GM21786 (cell line): Measurements from ENCODE around the gene ZBTB16.

Source experiments
- ATAC-seq: cut with Tn5 transposase; IDR thresholded peaks from one replicate; pipeline ENCODE4 v1.9.1; 2021; ENCODE audit not compliant: unreplicated experiment

Gene ZBTB16

DNA sequence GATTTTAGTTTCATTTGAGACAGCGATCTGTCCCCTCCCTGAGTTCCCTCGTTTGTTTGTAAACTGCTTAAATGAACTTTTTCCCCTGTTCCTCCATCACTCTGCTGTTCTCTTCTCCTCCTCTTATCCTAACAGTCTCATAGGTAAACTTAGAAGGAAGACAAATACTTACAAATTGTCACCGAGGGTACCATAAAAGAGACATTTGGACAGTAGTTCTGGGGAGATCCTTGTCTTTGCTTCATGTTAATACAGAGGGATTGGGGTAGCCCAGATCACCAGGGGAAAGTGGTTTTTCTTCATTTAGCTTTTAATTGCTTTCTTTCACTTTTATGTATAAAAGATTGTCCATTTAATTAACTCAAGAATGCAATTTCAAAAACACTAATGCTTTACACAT lies 46.1 kb downstream of the ZBTB16 start:
- ATAC-seq: no peak

DNA sequence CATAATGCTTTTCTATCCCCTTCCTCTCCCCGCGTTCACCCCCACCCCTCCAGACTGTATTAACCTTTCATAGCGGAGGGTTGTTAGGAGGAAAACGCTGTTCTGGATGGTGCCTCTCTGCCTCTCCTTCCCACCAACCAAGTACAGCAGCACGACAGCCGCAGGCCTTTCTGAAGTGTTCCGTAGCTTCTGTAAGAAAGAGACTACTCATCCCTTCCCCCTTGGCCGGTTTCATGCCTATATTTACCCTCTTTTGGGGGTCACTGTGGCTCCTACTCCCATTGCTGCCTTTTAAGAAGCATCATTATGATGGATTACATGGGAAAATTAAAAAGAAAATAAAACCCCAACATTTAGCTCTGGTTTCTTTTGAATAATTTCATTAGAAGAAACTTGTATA lies 46.5 kb downstream of the ZBTB16 start:
- ATAC-seq: no peak

DNA sequence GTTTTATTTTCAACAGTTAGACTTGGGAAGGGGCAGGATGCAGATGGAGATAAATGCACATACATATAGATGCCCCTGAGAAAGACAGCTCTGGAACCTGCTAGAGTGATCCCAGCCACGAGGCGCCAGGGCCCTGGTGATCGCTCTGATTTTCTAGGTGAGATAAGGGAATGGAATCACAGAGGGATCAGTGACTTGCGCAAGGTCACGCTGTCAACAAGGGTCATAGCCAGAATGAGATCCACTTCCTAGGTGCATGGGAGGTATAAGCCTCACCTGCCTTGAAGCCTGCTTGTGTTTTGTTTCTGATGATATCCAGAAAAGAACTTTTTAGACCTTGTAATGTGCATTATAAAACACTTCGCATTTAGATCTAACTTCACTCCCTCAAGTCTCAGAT lies 47.5 kb downstream of the ZBTB16 start:
- no peak for ATAC-seq

DNA sequence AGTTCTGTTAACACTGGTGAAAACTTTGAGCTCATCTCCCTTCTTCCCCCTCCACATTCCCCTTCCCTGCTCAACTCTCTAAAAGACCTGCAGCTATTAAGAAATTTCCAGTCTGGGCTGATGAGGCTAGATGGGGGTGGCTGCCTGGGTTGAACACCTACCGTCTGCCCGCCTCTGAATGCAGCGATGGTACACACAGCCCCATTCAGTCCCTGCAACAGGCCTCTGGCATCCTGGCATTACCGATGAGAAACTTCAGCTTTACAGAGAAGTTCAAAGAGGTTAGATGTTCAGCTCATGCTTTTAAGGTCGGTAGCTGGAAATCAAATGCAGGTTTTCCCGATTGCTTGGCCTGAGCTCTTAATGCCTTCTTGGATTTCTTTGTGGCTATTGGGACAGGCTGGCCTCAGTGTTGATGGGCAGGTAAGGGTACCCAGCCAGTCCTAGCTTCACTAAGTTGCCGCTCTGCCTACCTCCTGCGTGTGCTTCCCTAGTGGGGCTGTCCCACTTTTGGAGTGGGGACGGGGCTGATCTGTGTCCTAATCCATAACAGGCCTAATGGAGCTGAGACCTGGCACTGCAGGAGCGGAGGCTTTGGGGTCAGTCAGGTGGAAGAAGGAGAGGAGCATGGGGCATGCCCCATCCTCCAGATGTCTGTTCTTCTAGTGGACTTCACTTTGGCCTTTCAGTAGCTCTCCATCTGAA lies 49.1 kb downstream of the ZBTB16 start:
- no peak for ATAC-seq

DNA sequence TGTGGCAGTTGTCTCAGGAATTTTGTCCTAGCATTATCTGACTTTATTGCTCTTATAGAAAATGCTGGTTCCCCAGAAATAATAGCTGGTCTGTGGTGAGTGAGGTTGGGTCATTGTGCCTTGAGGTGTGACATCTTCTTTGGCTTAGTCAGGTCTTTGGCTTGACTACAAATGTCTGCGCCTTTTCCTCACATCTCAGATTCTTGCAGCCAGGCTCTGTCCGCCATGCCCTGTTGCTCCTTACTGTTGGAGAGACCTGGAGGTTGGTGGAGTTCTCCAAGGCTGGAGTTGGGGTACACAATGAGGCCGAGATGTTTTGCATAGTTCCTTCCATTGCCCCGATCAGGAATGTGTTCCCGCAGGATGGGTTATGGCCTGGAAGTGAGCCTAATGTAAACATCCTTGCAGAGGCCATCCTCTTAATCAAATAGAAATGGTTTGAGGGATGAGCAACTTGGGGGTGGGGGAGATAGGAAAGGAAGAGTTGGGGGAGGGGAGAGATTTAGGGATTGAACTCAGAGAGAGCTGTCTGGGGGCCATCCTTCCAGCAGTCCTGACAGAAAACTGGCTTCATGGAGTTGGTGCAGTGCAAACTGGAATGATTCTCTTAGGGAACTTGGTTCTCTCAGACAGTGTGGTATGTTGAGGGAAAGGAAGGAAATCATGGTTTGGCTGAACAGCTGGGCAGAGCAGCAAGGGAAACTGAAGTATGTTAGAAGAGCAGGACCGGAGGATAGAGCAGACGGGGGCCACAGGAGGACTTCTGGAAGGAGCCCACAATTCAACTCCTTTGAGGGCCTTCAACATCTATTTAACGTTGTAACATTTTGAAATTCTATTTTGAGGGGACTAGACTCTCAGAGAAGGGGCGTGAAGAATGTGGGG lies 49.9 kb downstream of the ZBTB16 start:
- no peak for ATAC-seq

DNA sequence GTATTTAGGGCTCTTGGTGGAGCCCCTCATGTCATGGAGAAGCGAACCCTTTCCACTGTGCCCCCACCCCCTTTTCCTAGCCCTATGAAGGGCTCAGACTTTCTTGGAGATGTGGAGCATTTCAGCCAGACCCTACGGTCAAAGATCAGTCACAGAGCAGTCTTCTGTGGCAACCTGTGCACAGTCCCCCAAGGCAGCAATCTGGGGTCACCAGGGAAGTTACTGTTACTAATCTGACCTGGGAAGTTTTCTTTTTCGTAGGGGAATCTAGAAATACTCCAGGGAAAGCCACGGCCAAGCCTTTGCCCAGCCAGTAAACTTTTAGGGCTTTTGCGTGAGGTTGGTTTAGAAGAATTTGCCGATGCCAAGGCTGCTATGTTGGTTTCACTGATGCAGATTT lies 50.6 kb downstream of the ZBTB16 start:
- ATAC-seq: no peak

DNA sequence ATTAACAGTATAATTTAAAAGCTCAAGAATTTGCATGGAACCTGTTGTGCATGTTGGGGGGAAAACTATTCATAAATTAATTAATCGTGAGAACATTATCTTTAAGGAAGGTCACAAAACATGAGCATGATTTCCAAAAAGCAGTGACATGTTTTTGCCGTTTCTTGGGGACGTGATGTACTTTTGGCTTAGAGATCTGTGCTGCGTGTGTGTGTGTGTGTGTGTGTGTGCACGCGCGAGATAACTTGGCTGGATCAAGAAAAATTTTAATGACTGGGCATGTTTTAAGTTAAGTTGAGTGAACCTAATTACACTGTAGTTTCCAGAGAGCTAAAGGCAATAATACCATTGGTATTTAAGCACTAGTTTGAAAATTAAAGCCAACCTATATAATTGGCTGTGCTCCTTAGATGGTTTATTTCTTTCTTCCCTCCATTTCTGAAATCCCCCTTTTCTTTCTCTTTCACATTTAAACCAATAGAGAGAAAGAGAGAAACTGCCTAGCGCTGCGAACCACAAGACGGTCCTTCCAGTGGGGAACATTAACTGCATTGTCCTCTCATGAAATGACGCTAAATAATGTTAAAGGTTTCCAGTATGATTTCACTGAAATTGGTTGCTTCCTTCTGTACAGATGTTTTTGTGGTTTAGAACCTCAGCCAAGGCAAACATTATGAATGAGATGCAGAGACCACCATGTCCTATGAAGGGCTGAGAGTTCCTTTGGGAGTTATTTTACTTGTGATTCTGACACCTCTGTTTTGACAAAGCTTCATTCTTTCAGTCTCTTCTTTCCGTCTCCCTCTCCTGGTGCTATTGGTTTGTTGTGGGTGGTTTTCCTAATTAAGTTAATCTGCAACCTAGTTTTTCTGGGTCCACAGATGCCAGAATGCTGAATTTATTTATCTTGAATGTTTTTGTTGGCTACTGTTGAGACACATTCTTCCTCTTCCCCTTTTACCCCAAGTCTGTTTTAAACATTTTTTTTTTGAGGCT lies 51.7 kb downstream of the ZBTB16 start:
- ATAC-seq: no peak

DNA sequence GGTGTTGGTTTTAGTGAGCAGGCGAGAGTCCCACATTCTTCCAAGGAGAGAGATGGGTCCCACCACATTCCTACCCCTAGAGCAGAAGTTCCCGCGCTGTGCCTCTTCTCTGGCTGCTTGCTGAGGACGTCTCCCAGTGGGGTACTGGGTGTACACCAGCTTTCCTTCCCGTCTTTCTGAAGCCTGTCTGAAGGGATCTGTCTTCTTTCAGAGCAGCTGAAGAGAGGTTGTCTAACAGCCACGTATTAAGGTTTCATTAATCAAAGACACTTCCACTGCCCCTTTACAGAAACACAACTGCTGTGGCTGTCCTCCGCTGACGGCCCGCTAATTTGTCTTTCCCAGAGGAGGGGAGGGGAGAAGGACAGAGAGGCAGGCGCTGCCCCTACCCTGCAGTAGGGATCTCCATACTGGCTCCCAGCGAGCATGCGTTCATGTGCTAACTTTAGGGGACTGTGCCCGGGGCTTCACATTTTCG lies 56.0 kb downstream of the ZBTB16 start:
- ATAC-seq: no peak

DNA sequence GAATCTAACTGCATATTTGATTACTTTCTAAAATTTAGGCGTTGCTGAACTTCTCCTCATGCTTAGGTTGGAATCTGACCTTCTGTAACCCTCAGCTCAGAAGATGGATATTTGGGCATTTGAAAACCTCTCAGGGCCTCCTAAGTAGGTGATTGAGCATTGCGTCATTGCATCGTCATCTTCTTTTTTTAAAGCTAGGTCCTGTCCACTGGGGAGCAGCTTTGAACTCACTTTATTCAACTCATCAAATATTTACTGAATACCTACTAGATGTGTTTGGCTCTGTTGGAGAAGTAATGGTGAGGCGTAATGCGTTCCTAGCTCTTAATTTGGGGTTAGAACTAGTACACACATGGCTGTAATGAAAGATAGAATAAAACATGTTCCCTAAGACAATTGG lies 56.8 kb downstream of the ZBTB16 start:
- ATAC-seq: no peak

DNA sequence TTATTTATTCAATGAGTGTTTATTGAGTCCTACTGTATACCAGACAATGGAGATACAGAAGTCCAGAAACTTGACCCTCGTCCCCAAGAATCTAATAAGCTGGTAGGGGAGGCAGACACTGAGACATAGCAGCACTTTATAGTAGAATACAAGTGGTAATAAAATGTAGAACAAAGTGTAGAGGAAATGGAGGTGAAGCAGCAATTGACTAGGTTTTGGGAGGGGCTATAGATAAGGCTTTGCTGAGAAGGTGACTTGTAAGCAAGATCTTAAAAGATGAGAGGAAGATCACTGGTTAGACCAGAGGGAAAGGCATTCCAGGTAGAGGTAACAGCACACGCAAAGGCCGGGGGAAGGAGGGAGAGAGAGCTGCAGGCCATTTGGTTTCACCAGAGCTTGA lies 57.3 kb downstream of the ZBTB16 start:
- ATAC-seq: no peak

DNA sequence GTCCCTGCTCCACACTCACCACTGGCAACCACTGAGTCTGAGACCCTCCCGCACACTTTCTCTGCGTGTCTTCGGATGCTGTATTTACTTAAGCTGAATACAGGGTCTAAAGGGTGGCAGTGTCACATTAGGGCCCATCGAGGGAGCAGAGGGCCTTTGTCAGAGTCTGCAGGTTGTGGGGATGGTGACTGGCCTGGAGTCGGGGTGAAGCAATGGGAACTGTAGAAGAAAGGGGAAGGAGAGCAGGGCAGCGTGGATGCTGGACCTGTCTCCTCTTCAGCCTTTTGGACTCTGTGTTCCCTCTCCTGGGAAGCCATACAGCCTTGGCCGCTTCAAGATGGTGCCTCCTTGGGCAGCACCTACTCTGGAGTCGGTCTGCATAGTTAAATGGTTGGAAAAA lies 61.1 kb downstream of the ZBTB16 start:
- no peak for ATAC-seq

DNA sequence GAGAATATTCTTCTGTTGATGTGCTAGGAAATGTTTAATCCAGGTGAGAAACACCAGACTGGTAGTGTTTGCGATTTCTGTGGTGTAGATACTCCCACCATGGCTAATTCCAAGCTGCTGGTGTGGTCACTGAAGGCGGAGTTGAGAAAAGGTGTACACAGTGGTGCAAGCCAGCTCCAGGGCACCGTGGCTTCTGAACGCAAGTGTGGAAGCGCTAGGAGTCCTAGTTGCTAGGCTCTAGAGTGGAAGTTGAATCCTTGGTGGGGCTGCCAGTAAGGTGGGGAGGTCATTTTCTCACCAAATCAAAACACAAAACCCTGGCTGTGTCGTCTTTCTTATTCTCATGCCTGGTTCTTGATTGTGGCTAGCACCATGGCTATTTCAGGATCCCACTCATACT lies 61.6 kb downstream of the ZBTB16 start:
- ATAC-seq: no peak

DNA sequence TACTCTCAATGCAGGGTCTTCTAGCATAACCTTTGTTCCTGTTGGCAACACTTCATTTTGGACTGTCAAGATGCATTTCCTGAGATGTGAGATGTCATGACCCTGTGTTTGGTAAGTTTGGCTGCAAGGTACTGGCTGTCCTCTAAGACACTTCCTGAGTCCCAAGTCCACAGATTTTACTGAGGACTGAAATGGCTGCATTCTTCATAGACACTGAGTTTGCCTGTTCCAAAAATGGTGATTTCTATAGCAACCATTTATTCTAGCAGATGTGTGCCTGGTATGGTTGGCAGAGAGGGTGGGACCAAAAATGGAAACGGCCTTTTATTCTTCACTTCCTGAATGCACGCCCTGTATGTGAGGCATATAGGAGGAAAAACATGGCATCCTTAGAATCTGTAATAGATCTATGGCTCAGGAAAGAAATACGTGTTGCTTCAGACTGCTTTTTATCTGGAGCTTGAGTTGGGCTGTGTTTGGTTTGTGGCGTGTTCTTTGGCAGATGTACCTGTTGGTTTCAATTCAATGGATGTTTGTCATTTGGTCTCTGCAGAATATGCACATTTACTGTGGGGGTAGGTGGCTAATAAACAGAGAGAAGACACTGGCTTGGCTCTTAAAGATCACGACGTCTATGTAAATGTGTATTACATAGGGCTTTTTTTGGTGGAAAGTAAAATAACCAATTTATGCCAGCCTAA lies 62.4 kb downstream of the ZBTB16 start:
- no peak for ATAC-seq

DNA sequence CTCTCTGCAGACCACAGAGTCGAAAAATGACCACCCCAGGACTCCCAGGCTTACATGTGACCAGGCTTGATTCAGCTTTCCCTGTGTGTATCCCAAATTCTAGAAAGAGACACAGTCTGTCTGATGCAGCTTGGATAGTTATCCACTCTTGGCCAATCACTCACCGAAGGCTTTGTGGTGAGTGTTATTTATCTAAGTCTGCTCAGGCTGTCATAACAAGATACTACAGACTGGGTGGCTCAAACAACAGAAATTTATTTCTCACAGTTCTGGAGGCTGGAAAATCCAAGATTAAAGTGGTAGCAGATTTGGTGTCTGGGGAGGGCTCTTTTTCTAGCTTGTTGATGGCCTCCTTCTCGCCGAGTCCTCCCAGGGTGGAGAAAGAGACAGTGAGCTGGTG lies 63.2 kb downstream of the ZBTB16 start:
- ATAC-seq: no peak

DNA sequence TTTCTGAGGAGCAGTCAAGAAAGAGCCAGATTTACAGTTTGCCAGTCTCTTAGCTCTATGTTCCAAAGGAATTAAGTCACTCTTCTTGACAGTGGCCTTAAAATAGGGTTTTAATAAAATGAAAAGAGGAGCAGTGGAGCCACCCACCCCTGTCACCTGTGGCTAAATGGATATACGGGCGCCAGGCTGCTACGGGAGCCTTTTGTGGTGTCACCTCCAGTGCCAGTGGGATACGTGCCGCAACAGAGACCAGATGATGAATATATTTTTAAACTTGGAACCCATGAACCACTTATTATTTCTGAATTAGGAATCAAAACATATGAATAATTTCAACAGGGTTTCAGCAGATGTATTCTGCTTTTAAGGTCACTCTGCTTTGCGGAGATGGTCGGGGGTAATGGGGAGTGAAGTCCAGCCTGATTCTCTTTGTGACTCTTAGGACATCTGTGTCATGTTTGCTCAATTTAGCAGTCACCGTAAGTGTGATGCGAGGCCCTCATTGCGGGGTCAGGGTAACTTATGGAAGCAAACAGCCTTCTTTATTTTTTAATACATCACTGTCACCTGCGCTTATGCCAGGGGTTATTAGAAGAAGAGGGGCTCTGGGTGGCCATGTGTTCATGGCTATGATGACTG lies 64.3 kb downstream of the ZBTB16 start:
- ATAC-seq: no peak

DNA sequence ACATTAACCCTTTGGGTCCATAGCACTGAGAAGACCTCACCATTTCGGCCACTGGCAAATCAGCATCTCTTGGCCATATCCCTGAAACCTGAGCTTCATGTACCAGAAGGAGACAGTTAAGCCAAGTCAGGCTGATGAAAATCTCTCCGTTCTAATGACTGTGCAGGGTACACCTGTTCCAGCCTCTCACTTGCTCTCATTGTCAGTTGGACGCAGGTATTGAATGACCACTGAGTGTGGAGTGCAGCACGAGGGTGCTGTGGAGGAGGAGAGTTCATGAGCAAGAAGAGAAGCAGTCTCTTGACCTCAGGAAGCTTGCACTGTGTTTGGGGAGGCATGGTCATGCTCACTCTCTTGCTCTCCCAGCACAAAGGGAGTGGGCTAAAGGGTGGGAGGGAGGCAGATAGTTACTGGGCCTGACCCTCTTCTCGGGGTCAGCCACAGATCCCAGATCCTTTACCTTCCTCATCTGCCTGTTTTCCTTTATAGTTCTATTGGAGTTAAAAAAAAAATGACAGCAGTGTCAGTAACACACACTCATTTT lies 65.2 kb downstream of the ZBTB16 start:
- no peak for ATAC-seq

DNA sequence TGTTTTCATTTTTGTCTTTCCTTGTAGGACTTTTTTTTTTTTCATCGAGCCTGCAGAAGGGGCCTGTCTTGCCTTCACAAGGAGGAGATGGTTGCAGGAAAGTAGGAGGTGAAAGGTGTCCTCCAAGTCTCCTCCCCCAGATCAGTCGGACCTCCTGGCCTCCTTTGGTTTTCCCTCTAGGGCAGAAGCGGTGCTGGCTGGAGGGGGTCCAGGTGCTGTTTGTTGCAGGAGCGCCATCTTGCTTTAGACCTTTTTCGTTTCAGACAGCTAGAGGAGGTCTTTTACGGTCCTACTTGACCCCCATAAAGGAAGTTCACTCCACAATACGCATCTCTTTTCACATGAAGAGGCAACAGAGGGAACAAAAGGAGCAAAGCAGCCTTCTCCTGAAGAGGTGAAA lies 66.0 kb downstream of the ZBTB16 start:
- no peak for ATAC-seq

DNA sequence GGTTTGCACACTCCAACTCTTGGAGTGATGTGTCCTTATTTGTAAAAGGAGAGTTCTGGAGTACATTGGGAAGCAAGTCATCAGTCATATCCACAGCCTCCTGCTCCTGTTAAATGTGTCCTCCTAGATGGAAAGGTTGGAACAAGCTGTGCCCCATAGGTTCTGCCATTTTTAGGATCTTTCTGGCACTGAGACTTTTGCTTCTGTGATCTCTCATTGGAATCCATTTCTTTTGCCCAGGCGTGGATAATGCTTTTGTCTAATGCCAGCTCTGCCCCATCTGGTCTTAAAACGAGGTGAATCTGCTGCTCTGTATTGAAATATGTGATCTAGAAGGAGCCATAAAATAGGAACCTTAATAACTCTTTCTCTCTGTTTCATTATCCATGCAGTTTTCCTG lies 66.4 kb downstream of the ZBTB16 start:
- no peak for ATAC-seq

DNA sequence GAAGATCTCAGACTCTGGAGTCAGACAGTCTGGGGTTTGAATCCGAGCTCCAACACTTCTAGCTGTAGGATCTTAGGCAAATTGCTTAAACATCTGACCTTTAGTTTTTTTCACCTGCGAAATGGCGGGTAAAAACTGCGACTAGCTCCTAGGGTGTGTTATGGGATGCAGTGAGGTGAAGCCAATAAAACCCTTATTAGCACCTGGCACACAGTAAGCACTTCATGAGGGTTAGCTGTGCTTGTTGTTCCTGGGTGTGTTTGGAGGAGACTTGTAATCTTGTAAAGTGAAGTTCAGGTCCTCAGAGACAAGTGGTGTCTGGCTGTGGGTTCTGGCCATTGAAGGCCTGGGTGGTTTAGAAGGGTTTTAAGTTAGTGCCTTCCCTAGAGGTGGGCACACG lies 68.9 kb downstream of the ZBTB16 start:
- no peak for ATAC-seq

DNA sequence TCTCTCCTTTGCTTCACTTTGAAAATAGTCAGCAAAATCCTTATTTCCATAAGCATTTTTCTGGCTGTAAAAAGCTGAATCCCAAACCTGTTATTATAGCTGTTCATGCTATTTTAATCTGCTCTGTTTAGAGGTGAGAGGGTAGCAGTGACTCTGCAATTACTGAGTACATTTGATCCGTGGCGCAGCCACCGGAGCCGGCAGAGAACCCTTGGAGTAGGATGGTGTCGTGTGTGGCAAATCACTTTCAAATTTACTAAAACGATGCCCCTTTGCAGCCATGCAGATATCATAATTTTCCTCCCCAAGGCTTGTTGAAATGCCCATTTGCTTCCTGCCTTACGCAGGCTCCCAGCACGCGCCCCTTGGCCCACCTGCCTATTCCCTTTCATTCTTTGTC lies 69.6 kb downstream of the ZBTB16 start:
- ATAC-seq: no peak
